Lower lobe of right lung (tissue), 2 donors: ENCODE data around the gene KYNU. TPM values are rescaled to one million over a fixed set of nuclear protein-coding genes. Genes with fewer than 3 reads are reported as not detected.

Experiments
- ATAC-seq, 2 donors: fragments of 200-7000 bp; cut with Tn5 transposase; one replicate each; pipeline ENCODE4 v1.9.1; 2020 to 2022; ENCODE audit warnings: mild to moderate bottlenecking in 2 of 2, moderate library complexity in 2 of 2
- DNase-seq: peaks from one replicate; pipeline ENCODE4 v3.0.0-alpha.2; 2020
- H3K27ac ChIP-seq: fragments of 200-600 bp; one replicate; pipeline ENCODE4 v1.8.0; 2022
- H3K27me3 ChIP-seq: fragments of 200-600 bp; one replicate; pipeline ENCODE4 v1.8.0; 2022; ENCODE audit warnings: low read depth
- H3K36me3 ChIP-seq: fragments of 200-600 bp; one replicate; pipeline ENCODE4 v1.8.0; 2022; ENCODE audit warnings: mild to moderate bottlenecking
- H3K4me1 ChIP-seq: fragments of 200-600 bp; one replicate; pipeline ENCODE4 v1.8.0; 2022
- H3K4me3 ChIP-seq: fragments of 200-600 bp; one replicate; pipeline ENCODE4 v1.8.0; 2022; ENCODE audit warnings: mild to moderate bottlenecking
- H3K9me3 ChIP-seq: fragments of 200-600 bp; one replicate; pipeline ENCODE4 v1.8.0; 2022
- intact Hi-C: fragments of 100-400 bp; cut with DNase I; formaldehyde crosslinking; loops from one replicate; pipeline ENCODE4 v1.11.0; 2022
- total RNA-seq: library from RNA; stranded (reverse); fragmentation: NEBNext Ultra II Directional; extraction: Animal tissue kit (Norgen Biotek cat#: 25700); gene quantifications from one replicate; pipeline ENCODE4 v1.2.1, GENCODE V29; 2021
- TF ChIP-seq, protein P1 (sequence below): fragments of 200-600 bp; IDR thresholded peaks from one replicate; pipeline ENCODE4 v1.8.0; 2022; ENCODE audit warnings: antibody characterized with exemption, mild to moderate bottlenecking
- donor health status: DM: no; HTN: yes; CAD: no; lungs with severe emphysema.

KYNU gene
- total RNA-seq, 1 donor from 2014 or later, result 30.6 TPM

GRCh38 chr2:142973822-142974207, 96.4 kb downstream of the KYNU start:
- Histone ChIP-seq H3K36me3 (no peaks in the 10 kb centered on the region), H3K9me3 (no peaks in the 10 kb centered on the region), H3K4me1 (no peaks in the 10 kb centered on the region), H3K27ac (no peak overlapping the region), H3K4me3 (no peak overlapping the region), H3K27me3 (no peaks in the 10 kb centered on the region)
- TF ChIP-seq, protein P1, sequence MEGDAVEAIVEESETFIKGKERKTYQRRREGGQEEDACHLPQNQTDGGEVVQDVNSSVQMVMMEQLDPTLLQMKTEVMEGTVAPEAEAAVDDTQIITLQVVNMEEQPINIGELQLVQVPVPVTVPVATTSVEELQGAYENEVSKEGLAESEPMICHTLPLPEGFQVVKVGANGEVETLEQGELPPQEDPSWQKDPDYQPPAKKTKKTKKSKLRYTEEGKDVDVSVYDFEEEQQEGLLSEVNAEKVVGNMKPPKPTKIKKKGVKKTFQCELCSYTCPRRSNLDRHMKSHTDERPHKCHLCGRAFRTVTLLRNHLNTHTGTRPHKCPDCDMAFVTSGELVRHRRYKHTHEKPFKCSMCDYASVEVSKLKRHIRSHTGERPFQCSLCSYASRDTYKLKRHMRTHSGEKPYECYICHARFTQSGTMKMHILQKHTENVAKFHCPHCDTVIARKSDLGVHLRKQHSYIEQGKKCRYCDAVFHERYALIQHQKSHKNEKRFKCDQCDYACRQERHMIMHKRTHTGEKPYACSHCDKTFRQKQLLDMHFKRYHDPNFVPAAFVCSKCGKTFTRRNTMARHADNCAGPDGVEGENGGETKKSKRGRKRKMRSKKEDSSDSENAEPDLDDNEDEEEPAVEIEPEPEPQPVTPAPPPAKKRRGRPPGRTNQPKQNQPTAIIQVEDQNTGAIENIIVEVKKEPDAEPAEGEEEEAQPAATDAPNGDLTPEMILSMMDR, result no peak
- DNase-seq, result no peak
- no peak for ATAC-seq
- intact Hi-C loops, result no loop called here

DNA sequence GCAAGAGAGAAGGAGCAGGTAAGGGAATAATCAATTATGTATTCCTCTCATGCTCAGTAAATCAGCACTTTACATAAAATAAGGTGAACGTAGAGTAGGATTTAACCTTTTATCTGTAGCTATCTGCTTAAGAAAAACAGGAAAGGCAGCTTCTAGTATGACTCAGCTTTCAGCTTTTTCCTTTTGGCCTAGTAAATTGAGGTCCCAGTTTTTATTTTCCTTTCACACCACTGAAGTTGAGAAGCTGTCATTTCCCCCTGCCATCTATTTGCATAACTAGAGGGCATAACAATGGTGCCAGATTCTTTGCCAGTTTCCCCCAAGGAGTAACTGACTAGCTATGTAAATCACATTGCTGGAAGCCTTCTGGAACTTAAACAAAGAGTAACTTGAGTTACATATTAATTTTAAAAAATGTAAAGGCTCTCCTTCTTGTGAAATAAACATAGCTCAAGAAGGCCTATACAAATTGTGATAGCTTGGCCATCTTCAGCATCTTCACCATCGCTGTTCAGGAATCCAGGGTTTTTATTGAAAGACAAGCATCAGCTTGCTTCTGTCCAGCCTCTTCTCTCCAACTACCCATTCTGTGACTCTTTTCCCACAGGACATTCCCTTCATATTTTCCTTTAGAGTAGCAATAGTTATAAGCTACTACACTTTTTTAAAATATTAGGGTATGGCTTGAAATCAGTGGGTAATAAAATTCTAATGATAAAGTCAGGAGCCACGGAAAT, 97.0 kb downstream of the KYNU start:
- TF ChIP-seq, protein P1, result no peak
- no peak for ATAC-seq
- no peaks in the 10 kb centered on the region for H3K36me3 ChIP-seq
- no peak overlapping the region for H3K27ac ChIP-seq
- no peaks in the 10 kb centered on the region for H3K9me3 ChIP-seq
- DNase-seq, result no peak
- H3K4me3 ChIP-seq, result no peak overlapping the region
- H3K27me3 ChIP-seq, result no peaks in the 10 kb centered on the region
- intact Hi-C loops, result no loop called here
- H3K4me1 ChIP-seq, result no peaks in the 10 kb centered on the region

DNA sequence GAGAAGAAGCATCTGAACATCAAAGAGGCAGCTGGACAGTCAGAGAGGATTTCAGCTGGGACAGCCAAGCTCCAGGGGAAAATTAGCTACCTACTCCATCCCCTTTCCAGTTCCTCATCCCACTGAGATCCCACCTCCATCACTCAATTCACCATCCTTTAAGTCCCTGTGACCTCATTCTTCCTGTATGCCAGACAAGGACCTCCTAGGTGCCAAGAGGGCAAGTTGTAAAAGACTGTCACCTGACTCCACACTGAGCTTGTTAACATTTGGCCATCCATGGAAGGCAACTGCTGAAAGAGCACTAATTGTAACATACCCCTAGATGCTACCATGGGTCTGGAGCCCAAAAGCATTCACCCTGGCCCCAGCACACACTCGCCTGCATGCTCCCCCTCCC, 97.8 kb downstream of the KYNU start:
- H3K27me3 ChIP-seq, result no peaks in the 10 kb centered on the region
- DNase-seq, result no peak
- intact Hi-C loops, result no loop called here
- no peak overlapping the region for H3K27ac ChIP-seq
- no peaks in the 10 kb centered on the region for H3K36me3 ChIP-seq
- H3K9me3 ChIP-seq, result no peaks in the 10 kb centered on the region
- H3K4me1 ChIP-seq, result no peaks in the 10 kb centered on the region
- H3K4me3 ChIP-seq, result no peak overlapping the region
- TF ChIP-seq, protein P1, result no peak
- no peak for ATAC-seq

DNA sequence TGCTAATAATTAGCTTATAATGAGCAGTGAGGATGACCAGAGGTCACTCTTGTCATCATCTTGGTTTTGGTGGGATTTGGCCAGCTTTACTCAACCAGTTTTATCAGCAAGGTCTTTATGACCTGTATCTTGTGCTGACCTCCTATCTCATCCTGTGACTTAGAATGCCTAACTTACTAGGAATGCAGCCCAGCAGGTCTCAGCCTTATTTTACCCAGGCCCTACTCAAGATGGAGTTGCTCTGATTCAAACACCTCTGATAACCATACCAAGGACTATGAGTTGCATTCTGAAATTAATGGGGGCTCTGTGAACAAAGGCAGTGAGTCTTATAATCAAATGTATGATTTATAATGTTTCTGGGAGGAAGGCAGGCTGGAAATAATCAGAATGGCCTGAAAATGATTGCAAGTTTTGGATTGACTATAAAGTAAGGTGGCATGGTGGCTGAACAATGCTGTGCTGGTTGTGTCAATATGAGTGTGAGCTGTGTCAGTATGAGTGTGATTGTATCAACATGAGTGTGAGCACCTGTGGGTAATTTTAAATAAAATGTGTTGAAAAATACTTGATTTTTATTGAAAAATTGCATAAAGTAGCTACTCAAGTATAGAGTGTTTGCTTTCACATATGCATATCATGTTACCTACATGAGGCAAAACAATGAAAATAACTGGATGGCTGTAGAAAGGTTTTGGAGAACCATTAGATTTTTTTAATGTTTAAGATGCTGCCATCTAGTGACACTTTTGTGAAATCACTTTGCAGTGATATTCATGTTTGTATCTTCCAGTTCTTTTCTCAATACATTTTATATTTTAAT, 103.0 kb downstream of the KYNU start:
- no peak overlapping the region for H3K27ac ChIP-seq

DNA sequence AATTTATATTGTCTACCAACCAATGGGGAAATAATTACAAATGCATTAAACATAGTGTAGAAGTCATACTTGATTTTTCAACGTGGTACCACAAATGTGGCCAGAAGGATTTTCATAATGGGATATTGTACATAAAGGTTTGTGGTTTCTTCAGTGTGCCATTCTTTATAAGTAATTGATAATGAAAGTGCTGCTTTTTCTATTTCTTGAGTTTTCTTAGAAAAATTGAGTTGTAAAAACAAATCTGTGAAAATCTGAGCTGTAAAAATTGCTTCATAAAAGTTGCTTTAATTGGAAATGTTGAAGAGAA, 103.6 kb downstream of the KYNU start:
- intact Hi-C loops, result no loop called here
- TF ChIP-seq, protein P1, result no peak
- H3K4me3 ChIP-seq, result no peak overlapping the region
- ATAC-seq, result no peak
- H3K27me3 ChIP-seq, result no peaks in the 10 kb centered on the region
- no peak overlapping the region for H3K27ac ChIP-seq
- no peaks in the 10 kb centered on the region for H3K4me1 ChIP-seq
- no peak for DNase-seq
- H3K9me3 ChIP-seq, result no peaks in the 10 kb centered on the region
- H3K36me3 ChIP-seq, result no peaks in the 10 kb centered on the region

More for the DNA sequence above, 103.0 kb downstream of the KYNU start:
- TF ChIP-seq, protein P1, result peak; percentile 55
- H3K4me3 ChIP-seq, result no peak overlapping the region
- H3K4me1 ChIP-seq, result no peaks in the 10 kb centered on the region
- H3K9me3 ChIP-seq, result no peaks in the 10 kb centered on the region
- DNase-seq (no peak), ATAC-seq (no peak)
- no peaks in the 10 kb centered on the region for H3K27me3 ChIP-seq
- no peaks in the 10 kb centered on the region for H3K36me3 ChIP-seq
- intact Hi-C loops, result no loop called here
